H1 (cell line): ENCODE measurements around the gene RASL10B. TPM values are rescaled to one million over a fixed set of nuclear protein-coding genes. Genes with fewer than 3 reads are reported as not detected.

Experiments
- CTCF ChIA-PET: fragments of 300-600 bp; sonication (Branson Sonifier 250); formaldehyde crosslinking; loops from one replicate; lab custom pipeline; 2021; ENCODE audit not compliant: partially characterized antibody; lab: Charles Lee
- POLR2A ChIA-PET: fragments of 300-600 bp; sonication (Branson Sonifier 250); formaldehyde crosslinking; loops from one replicate; lab custom pipeline; 2021; ENCODE audit warnings: inconsistent platforms; ENCODE audit not compliant: partially characterized antibody; lab: Charles Lee
- DNase-seq, 2 experiments: peaks; one replicate each; pipeline versions ENCODE4 v3.0.0 to v3.0.0-alpha.2; 2010 to 2022; ENCODE audit warnings: low spot score in 2 of 2, low read depth in 1 of 2, mixed read lengths in 1 of 2
- FAIRE-seq: peaks from 2 replicates; lab custom pipeline; 2011; peaks lifted over from hg19 to GRCh38; lab: Jason Lieb, UNC
- H2AFZ ChIP-seq: 2 replicates; pipeline ENCODE4 v1.8.1; 2012; ENCODE audit warnings: low read length, inconsistent platforms
- H2AK5ac ChIP-seq: 2 replicates; pipeline ENCODE4 v1.6.1; 2013; ENCODE audit warnings: low read depth, low read length
- H2BK120ac ChIP-seq: replicated peaks from 2 replicates; pipeline ENCODE3; 2013; ENCODE audit warnings: low read depth, low read length, inconsistent platforms
- H2BK12ac ChIP-seq: 2 replicates; pipeline ENCODE4 v1.6.1; 2013; ENCODE audit warnings: low read depth, low read length
- H2BK15ac ChIP-seq: 2 replicates; pipeline ENCODE4 v1.6.1; 2013; ENCODE audit warnings: low read length
- H2BK20ac ChIP-seq: 2 replicates; pipeline ENCODE4 v1.6.1; 2013; ENCODE audit warnings: low read length
- H2BK5ac ChIP-seq: 2 replicates; pipeline ENCODE4 v1.6.1; 2013; ENCODE audit warnings: low read depth, low read length
- H3K14ac ChIP-seq: 2 replicates; pipeline ENCODE4 v1.6.1; 2013; ENCODE audit warnings: inconsistent platforms; ENCODE audit not compliant: insufficient read length
- H3K18ac ChIP-seq: 2 replicates; pipeline ENCODE4 v1.6.1; 2013; ENCODE audit warnings: low read length; ENCODE audit errors: extremely low read depth
- H3K23ac ChIP-seq: 2 replicates; pipeline ENCODE4 v1.6.1; 2013; ENCODE audit warnings: inconsistent platforms; ENCODE audit not compliant: insufficient read length
- H3K23me2 ChIP-seq: 2 replicates; pipeline ENCODE4 v1.6.1; 2013; ENCODE audit warnings: low read depth, low read length
- H3K27ac ChIP-seq: 2 replicates; pipeline ENCODE4 v1.6.1; 2011; ENCODE audit warnings: low read depth, low read length, inconsistent platforms
- H3K27me3 ChIP-seq, 4 experiments: replicated peaks in 1 of 4; 1 replicate in 1 of 4; 2 replicates in 3 of 4; pipeline versions ENCODE4 v1.6.1 to v1.8.1; 2011 to 2013; ENCODE audit warnings: low read length in 3 of 4, mild to moderate bottlenecking in 3 of 4, inconsistent platforms in 2 of 4, mixed read lengths in 2 of 4, moderate library complexity in 1 of 4; ENCODE audit not compliant: control insufficient read depth in 3 of 4, insufficient read depth in 3 of 4; ENCODE audit errors: extremely low read depth in 1 of 4
- H3K36me3 ChIP-seq, 4 experiments: 2 replicates each; pipeline versions ENCODE4 v1.6.1 to v1.8.1; 2011 to 2013; ENCODE audit warnings: mild to moderate bottlenecking in 4 of 4, low read length in 3 of 4, moderate library complexity in 2 of 4, control low read depth in 1 of 4, inconsistent platforms in 1 of 4; ENCODE audit not compliant: insufficient read depth in 4 of 4, control insufficient read depth in 2 of 4
- H3K4ac ChIP-seq: replicated peaks from 2 replicates; pipeline ENCODE3; 2013; ENCODE audit warnings: low read length, low read depth, mixed read lengths, inconsistent platforms; ENCODE audit not compliant: insufficient read length
- H3K4me1 ChIP-seq, 4 experiments: replicated peaks in 1 of 4; 1 replicate in 1 of 4; 2 replicates in 3 of 4; pipeline versions ENCODE4 v1.6.1 to v1.8.1; 2011 to 2013; ENCODE audit warnings: low read length in 3 of 4, inconsistent platforms in 2 of 4, mixed read lengths in 1 of 4; ENCODE audit not compliant: insufficient read depth in 4 of 4, control insufficient read depth in 3 of 4
- H3K4me2 ChIP-seq, 2 experiments: 2 replicates each; pipeline versions ENCODE4 v1.6.1 to v1.8.1; 2011 to 2013; ENCODE audit warnings: low read depth in 2 of 2, low read length in 2 of 2, control low read depth in 1 of 2, inconsistent platforms in 1 of 2, mild to moderate bottlenecking in 1 of 2; ENCODE audit not compliant: insufficient read depth in 1 of 2
- H3K4me3 ChIP-seq, 4 experiments: fragments of 200-600, 300-600 bp in 1 of 4; sonication (generic), shearing (Covaris generic), sonication (Bioruptor Twin) in 1 of 4; 2 replicates each; pipeline versions ENCODE4 v1.5.1 to v1.8.1; 2011 to 2016; ENCODE audit warnings: low read length in 4 of 4, low read depth in 3 of 4, control low read depth in 2 of 4, inconsistent platforms in 2 of 4, mild to moderate bottlenecking in 2 of 4, mixed read lengths in 1 of 4, moderate library complexity in 1 of 4; ENCODE audit not compliant: insufficient read depth in 2 of 4; ENCODE audit errors: extremely low read depth in 1 of 4
- H3K56ac ChIP-seq: replicated peaks from 2 replicates; pipeline ENCODE3; 2013; ENCODE audit warnings: low read depth, mild to moderate bottlenecking, mixed read lengths, low read length, inconsistent platforms; ENCODE audit not compliant: insufficient read length
- H3K79me1 ChIP-seq: 2 replicates; pipeline ENCODE4 v1.6.1; 2013; ENCODE audit warnings: low read depth, low read length, control low read depth
- H3K79me2 ChIP-seq, 2 experiments: 2 replicates each; pipeline versions ENCODE4 v1.6.1 to v1.8.1; 2012 to 2013; ENCODE audit warnings: low read length in 2 of 2, mild to moderate bottlenecking in 2 of 2, inconsistent platforms in 1 of 2; ENCODE audit not compliant: insufficient read depth in 2 of 2, control insufficient read depth in 1 of 2
- H3K9ac ChIP-seq, 4 experiments: replicated peaks in 1 of 4; 1 replicate in 1 of 4; 2 replicates in 3 of 4; pipeline versions ENCODE4 v1.6.1 to v1.8.1; 2011 to 2013; ENCODE audit warnings: low read depth in 3 of 4, low read length in 3 of 4, control low read depth in 2 of 4, mild to moderate bottlenecking in 2 of 4, moderate library complexity in 2 of 4, inconsistent platforms in 1 of 4; ENCODE audit errors: extremely low read depth in 1 of 4
- H3K9me3 ChIP-seq, 2 experiments: 2 replicates each; pipeline versions ENCODE4 v1.6.1 to v1.8.1; 2012 to 2013; ENCODE audit warnings: mild to moderate bottlenecking in 2 of 2, moderate library complexity in 2 of 2, control low read depth in 1 of 2, inconsistent platforms in 1 of 2, low read depth in 1 of 2, low read length in 1 of 2, mixed read lengths in 1 of 2; ENCODE audit not compliant: insufficient read depth in 2 of 2
- H4K20me1 ChIP-seq, 2 experiments: replicated peaks in 1 of 2; 2 replicates each; pipeline versions ENCODE3 to v1.8.1; 2011 to 2013; ENCODE audit warnings: inconsistent platforms in 2 of 2, low read length in 2 of 2, mild to moderate bottlenecking in 1 of 2; ENCODE audit not compliant: insufficient read depth in 2 of 2, control insufficient read depth in 1 of 2
- H4K5ac ChIP-seq: 2 replicates; pipeline ENCODE4 v1.6.1; 2013; ENCODE audit warnings: low read length, low read depth, mixed read lengths, inconsistent platforms; ENCODE audit not compliant: insufficient read length
- H4K8ac ChIP-seq: 2 replicates; pipeline ENCODE4 v1.8.0; 2013; ENCODE audit warnings: mild to moderate bottlenecking, moderate library complexity, low read length, inconsistent platforms; ENCODE audit not compliant: insufficient read depth; ENCODE audit errors: extremely low read depth
- H4K91ac ChIP-seq: replicated peaks from 2 replicates; pipeline ENCODE3; 2013; ENCODE audit warnings: low read length, mixed read lengths, inconsistent platforms; ENCODE audit not compliant: insufficient read length
- BCL11A ChIP-seq, 2 experiments: IDR thresholded peaks; one replicate each; pipeline ENCODE4 v1.6.1; 2011; ENCODE audit warnings: low read depth in 2 of 2, low read length in 2 of 2, mild to moderate bottlenecking in 2 of 2
- HDAC6 ChIP-seq: IDR thresholded peaks from one replicate; pipeline ENCODE4 v1.7.1; 2012; ENCODE audit warnings: low read depth, mild to moderate bottlenecking, inconsistent platforms, low read length, moderate library complexity
- KDM4A ChIP-seq: IDR thresholded peaks from one replicate; pipeline ENCODE4 v1.7.1; 2012; ENCODE audit warnings: low read depth, mild to moderate bottlenecking, moderate library complexity, low read length, inconsistent platforms; ENCODE audit not compliant: severe bottlenecking
- RAD21 ChIP-seq, 2 experiments: IDR thresholded peaks in 1 of 2; conservative IDR thresholded peaks in 1 of 2; 2 replicates each; pipeline ENCODE4 v1.6.1; 2011; ENCODE audit warnings: low read depth in 2 of 2, low read length in 2 of 2, improper control_type of control experiment in 1 of 2, inconsistent platforms in 1 of 2, mild to moderate bottlenecking in 1 of 2, moderate library complexity in 1 of 2
- SIN3A ChIP-seq, 2 experiments: IDR thresholded peaks in 1 of 2; conservative IDR thresholded peaks in 1 of 2; 2 replicates each; pipeline ENCODE4 v1.6.1; 2011 to 2012; ENCODE audit warnings: low read length in 2 of 2, improper control_type of control experiment in 1 of 2, low read depth in 1 of 2, mild to moderate bottlenecking in 1 of 2
- TBP ChIP-seq: IDR thresholded peaks from 2 replicates; pipeline ENCODE4 v1.6.1; 2011; ENCODE audit warnings: low read depth, low read length, improper control_type of control experiment
- USF2 ChIP-seq: IDR thresholded peaks from 2 replicates; pipeline ENCODE4 v1.6.1; 2011; ENCODE audit warnings: low read length, improper control_type of control experiment
- WGBS, 2 experiments: shearing (Covaris generic) in 1 of 2; methylation state at CpG; one replicate each; pipeline versions ENCODE4 v1.1.6 to v1.1.7; 2013 to 2015; ENCODE audit warnings: low lambda C conversion rate in 2 of 2, mixed read lengths in 2 of 2, inconsistent platforms in 1 of 2, low coverage in 1 of 2, missing lambda C conversion rate in 1 of 2; ENCODE audit not compliant: insufficient replicate concordance in 2 of 2, insufficient coverage in 1 of 2, insufficient read length in 1 of 2; ENCODE audit errors: extremely low coverage in 1 of 2, missing lambda C conversion rate in 1 of 2; 5-methylcytosine and 5-hydroxymethylcytosine counted together
- polyA plus RNA-seq, 7 experiments: library from polyadenylated mRNA; depleted of rRNA in 3 of 7; stranded (reverse) in 5 of 7; unstranded in 2 of 7; fragments of >200 nt in 5 of 7; fragments of 200-250 nt in 2 of 7; gene quantifications; 1 replicate in 5 of 7; 2 replicates in 1 of 7; 4 replicates in 1 of 7; pipeline versions ENCODE4 v1.2.1 to v1.2.3, GENCODE V29; 2011 to 2013; ENCODE audit warnings: missing spikeins in 2 of 7, mixed read lengths in 2 of 7
- total RNA-seq: library from RNA; stranded (reverse); fragmentation: NEBNext Ultra II Directional; extraction: Animal tissue kit (Norgen Biotek cat#: 25700); gene quantifications from 2 replicates; pipeline ENCODE4 v1.2.1, GENCODE V29; 2021

The RASL10B gene
- total and polyA plus RNA-seq, 2 of the 8 experiments (the other 6 are each of a cell fraction or from before 2014, with no cell fraction given) = 17.5 to 22.8 TPM

- WGBS, 2 experiments = 77% methylated on average over 7 of the region's 7 CpGs; no CpG with 5 or more reads in 1 of the 2 experiments
- Histone ChIP-seq H3K79me1 (no peaks in the 10 kb centered on the region; the same call in 1 of the 2 replicates), H2AK5ac (no peak overlapping the region), H2BK20ac (no peak overlapping the region), H4K8ac (no peak overlapping the region), H3K18ac (no peak overlapping the region), H3K4me1 (peaks cover 0 to 9% (median 1%) of the 10 kb centered on the region in 4 experiments; a peak in 5 of 7 replicates), H3K23me2 (peaks cover 5% of the 10 kb centered on the region; the same call in 1 of the 2 replicates), H3K36me3 (peaks cover 0 to 8% (median 0%) of the 10 kb centered on the region in 4 experiments; a peak in 1 of 8 replicates), H3K23ac (no peak overlapping the region), H3K9ac (no peak overlapping the region), H3K14ac (no peak overlapping the region), H3K9me3 (peaks cover 8 to 11% of the 10 kb centered on the region in 2 experiments; a peak in 2 of 4 replicates), H3K27ac (no peak overlapping the region), H4K5ac (no peak overlapping the region), H2BK5ac (no peak overlapping the region), H4K91ac (no peak overlapping the region), H3K4me2 (no peak overlapping the region), H3K4ac (no peak overlapping the region), H3K79me2 (no peaks in the 10 kb centered on the region), H3K56ac (no peak overlapping the region), H4K20me1 (peaks cover 0 to 14% of the 10 kb centered on the region in 2 experiments), H2BK120ac (no peak overlapping the region), H3K27me3 (peaks cover 11 to 39% (median 34%) of the 10 kb centered on the region in 4 experiments), H3K4me3 (no peak overlapping the region), H2BK12ac (no peak overlapping the region), H2BK15ac (no peak overlapping the region), H2AFZ (no peak overlapping the region)
- DNase-seq (no peak), FAIRE-seq (no peak)
- CTCF ChIA-PET = interaction anchor here (0.8 to 8.4 kb wide), 5 partner anchors 16 to 130 kb away, joined by 3 to 166 read pairs (median 6); no protein-coding TSS in a partner anchor
- POLR2A ChIA-PET = interaction anchor here (0.7 to 1.8 kb wide), 6 partner anchors 9 to 165 kb away, joined by 3 to 4 read pairs (median 4); partner anchors contain the start of genes PEX12, RASL10B and TAF15
- TF ChIP-seq RAD21 (IDR thresholded peaks at IDR 0.05 in 1 of 2, conservative IDR thresholded peaks at IDR 0.05 in 1 of 2; ENCODE audit: low read depth in 2 of 2, low read length in 2 of 2) = no peak
- no peak for TF ChIP-seq USF2
- TF ChIP-seq TBP = no peak
- TF ChIP-seq HDAC6 = no peak
- no peak for TF ChIP-seq KDM4A
- no peak for TF ChIP-seq BCL11A (IDR thresholded peaks at IDR 0.05; ENCODE audit: low read depth in 2 of 2, low read length in 2 of 2)
- TF ChIP-seq SIN3A (conservative IDR thresholded peaks at IDR 0.05 in 1 of 2, IDR thresholded peaks at IDR 0.05 in 1 of 2; ENCODE audit: low read depth in 1 of 2, low read length in 2 of 2) = no peak
Measured at GRCh38 chr17:35742896-35743477, 11.5 kb downstream of the RASL10B start.
